ENCODE data around the gene MGMT. TPM values are rescaled to one million over a fixed set of nuclear protein-coding genes. Genes with fewer than 3 reads are reported as not detected.

The MGMT gene
- total and polyA plus RNA-seq, 9 of the 15 experiments (the other 6 are each of a cell fraction or from before 2014, with no cell fraction given) = 0.03 to 0.29 (median 0.11) TPM; not detected in 4

- ChIA-PET POLR2A (no interaction called here), CTCF (ENCODE audit: low intra/inter-chr PET ratio) (no interaction called here)
- Histone ChIP-seq H4K20me1 (replicated peaks; ENCODE audit: control insufficient read depth, insufficient read depth, low read length) (no peaks in the 10 kb centered on the region), H3K4me3 (no peak overlapping the region), H3K27me3 (ENCODE audit: control insufficient read depth in 2 of 2, insufficient read depth in 2 of 2, low read length in 2 of 2) (peaks cover 0 to 35% of the 10 kb centered on the region in 2 experiments; a peak in 3 of 5 replicates), H3K4me2 (ENCODE audit: insufficient read depth, low read length) (no peak overlapping the region), H2AFZ (ENCODE audit: low read depth, low read length) (no peak overlapping the region), H3K9me3 (replicated peaks; ENCODE audit: control insufficient read depth, insufficient read depth, low read depth, low read length) (no peaks in the 10 kb centered on the region), H3K79me2 (ENCODE audit: control insufficient read depth, insufficient read depth, low read length) (no peaks in the 10 kb centered on the region), H3K9me1 (ENCODE audit: control insufficient read depth, insufficient read depth, low read length) (no peaks in the 10 kb centered on the region), H3K27ac (ENCODE audit: extremely low read depth, low read depth, low read length) (no peak overlapping the region), H3K36me3 (ENCODE audit: control insufficient read depth, insufficient read depth, low read length) (no peaks in the 10 kb centered on the region), H3K9ac (ENCODE audit: insufficient read depth in 1 of 2, low read depth in 2 of 2, low read length in 2 of 2) (no peak overlapping the region), H3K4me1 (replicated peaks in 1 of 2; ENCODE audit: control insufficient read depth in 2 of 2, insufficient read depth in 2 of 2, low read length in 2 of 2) (no peaks in the 10 kb centered on the region; a peak in 1 of 5 replicates)
- FAIRE-seq = no peak
- BruUV-seq (replicated peaks) = no TSS peak
- intact Hi-C loops (cut with micrococcal nuclease) = no loop called here
- 4% methylated on average over 15 of the region's 15 CpGs for WGBS (ENCODE audit: insufficient coverage, low coverage, missing lambda C conversion rate)
- ATAC-seq = no peak
- DNase-seq (ENCODE audit: extremely low read depth in 1 of 4, low spot score in 3 of 4) = no peak
- in situ Hi-C loops (cut with MboI) = no loop called here
- TF ChIP-seq, protein P1, sequence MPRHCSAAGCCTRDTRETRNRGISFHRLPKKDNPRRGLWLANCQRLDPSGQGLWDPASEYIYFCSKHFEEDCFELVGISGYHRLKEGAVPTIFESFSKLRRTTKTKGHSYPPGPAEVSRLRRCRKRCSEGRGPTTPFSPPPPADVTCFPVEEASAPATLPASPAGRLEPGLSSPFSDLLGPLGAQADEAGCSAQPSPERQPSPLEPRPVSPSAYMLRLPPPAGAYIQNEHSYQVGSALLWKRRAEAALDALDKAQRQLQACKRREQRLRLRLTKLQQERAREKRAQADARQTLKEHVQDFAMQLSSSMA (CRISPR knock-in tag; IDR thresholded peaks at IDR 0.05) = no peak
- TF ChIP-seq, protein P2, sequence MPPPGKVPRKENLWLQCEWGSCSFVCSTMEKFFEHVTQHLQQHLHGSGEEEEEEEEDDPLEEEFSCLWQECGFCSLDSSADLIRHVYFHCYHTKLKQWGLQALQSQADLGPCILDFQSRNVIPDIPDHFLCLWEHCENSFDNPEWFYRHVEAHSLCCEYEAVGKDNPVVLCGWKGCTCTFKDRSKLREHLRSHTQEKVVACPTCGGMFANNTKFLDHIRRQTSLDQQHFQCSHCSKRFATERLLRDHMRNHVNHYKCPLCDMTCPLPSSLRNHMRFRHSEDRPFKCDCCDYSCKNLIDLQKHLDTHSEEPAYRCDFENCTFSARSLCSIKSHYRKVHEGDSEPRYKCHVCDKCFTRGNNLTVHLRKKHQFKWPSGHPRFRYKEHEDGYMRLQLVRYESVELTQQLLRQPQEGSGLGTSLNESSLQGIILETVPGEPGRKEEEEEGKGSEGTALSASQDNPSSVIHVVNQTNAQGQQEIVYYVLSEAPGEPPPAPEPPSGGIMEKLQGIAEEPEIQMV (tag; conservative IDR thresholded peaks at IDR 0.05; ENCODE audit: low read depth) = no peak
- TF ChIP-seq HMGXB4 (CRISPR knock-in tag; IDR thresholded peaks at IDR 0.05) = no peak
- TF ChIP-seq CREM (IDR thresholded peaks at IDR 0.05; ENCODE audit: low read depth) = no peak
- no peak for TF ChIP-seq IFI16 (CRISPR knock-in tag; IDR thresholded peaks at IDR 0.05)
- TF ChIP-seq, protein P3, sequence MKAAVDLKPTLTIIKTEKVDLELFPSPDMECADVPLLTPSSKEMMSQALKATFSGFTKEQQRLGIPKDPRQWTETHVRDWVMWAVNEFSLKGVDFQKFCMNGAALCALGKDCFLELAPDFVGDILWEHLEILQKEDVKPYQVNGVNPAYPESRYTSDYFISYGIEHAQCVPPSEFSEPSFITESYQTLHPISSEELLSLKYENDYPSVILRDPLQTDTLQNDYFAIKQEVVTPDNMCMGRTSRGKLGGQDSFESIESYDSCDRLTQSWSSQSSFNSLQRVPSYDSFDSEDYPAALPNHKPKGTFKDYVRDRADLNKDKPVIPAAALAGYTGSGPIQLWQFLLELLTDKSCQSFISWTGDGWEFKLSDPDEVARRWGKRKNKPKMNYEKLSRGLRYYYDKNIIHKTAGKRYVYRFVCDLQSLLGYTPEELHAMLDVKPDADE (conservative IDR thresholded peaks at IDR 0.05; ENCODE audit: control insufficient read depth, low read depth, low read length) = no peak
- TF ChIP-seq, protein P4, sequence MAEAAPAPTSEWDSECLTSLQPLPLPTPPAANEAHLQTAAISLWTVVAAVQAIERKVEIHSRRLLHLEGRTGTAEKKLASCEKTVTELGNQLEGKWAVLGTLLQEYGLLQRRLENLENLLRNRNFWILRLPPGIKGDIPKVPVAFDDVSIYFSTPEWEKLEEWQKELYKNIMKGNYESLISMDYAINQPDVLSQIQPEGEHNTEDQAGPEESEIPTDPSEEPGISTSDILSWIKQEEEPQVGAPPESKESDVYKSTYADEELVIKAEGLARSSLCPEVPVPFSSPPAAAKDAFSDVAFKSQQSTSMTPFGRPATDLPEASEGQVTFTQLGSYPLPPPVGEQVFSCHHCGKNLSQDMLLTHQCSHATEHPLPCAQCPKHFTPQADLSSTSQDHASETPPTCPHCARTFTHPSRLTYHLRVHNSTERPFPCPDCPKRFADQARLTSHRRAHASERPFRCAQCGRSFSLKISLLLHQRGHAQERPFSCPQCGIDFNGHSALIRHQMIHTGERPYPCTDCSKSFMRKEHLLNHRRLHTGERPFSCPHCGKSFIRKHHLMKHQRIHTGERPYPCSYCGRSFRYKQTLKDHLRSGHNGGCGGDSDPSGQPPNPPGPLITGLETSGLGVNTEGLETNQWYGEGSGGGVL (CRISPR knock-in tag; IDR thresholded peaks at IDR 0.05) = no peak
- no peak for TF ChIP-seq BRD9 (IDR thresholded peaks at IDR 0.05; ENCODE audit: low read depth, partially characterized antibody)
- no peak for TF ChIP-seq TCFL5 (CRISPR knock-in tag; conservative IDR thresholded peaks at IDR 0.05)
- no peak for TF ChIP-seq POLR2AphosphoS5 (IDR thresholded peaks at IDR 0.05; ENCODE audit: control insufficient read depth, insufficient read depth, low read depth, low read length)
- no peak for TF ChIP-seq ZNF785 (CRISPR knock-in tag; IDR thresholded peaks at IDR 0.05)
- no peak for TF ChIP-seq FUS (optimal IDR thresholded peaks at IDR 0.05; ENCODE audit: low read depth, low read length)
- no peak for TF ChIP-seq CHCHD3 (CRISPR knock-in tag; IDR thresholded peaks at IDR 0.05)
Observed at GRCh38 chr10:129771576-129771975, 304.5 kb downstream of the MGMT start.

Data from K562 (cell line).